ENCODE data around the gene PGBD5. TPM values are rescaled to one million over a fixed set of nuclear protein-coding genes. Genes with fewer than 3 reads are reported as not detected.

PGBD5 gene
- total RNA-seq, 2 experiments from 2014 or later = not detected

DNA sequence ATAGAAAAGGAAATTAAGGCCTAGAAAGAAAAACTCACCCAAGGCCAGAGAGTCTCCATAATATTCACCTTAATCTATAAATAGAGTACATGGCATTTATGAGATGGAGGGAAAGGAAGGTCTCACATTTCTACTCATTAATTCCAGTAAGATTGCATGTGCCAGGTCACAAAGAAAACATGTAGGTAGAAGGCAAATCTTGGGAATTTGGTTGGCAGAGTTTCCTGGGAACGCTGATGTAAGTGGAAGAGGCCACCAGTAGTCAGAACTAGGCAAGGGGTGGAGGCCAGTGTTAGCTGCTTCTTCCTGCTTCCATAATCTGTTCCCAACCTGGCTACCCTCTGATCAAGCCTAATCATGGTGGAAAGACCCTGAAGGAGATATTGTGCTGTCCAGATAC lies 29.2 kb upstream of the PGBD5 start:
- Histone ChIP-seq H3K36me3 (ENCODE audit: insufficient read depth, low read length) (no peaks in the 10 kb centered on the region), H3K79me2 (ENCODE audit: insufficient read depth, low read depth, low read length) (no peaks in the 10 kb centered on the region), H3K4me3 (ENCODE audit: low read depth, low read length, poor library complexity, severe bottlenecking) (no peak overlapping the region), H3K4me2 (ENCODE audit: low read length) (no peak overlapping the region), H3K9me2 (ENCODE audit: insufficient read depth, low read length) (no peaks in the 10 kb centered on the region), H3K27ac (ENCODE audit: low read depth, low read length, poor library complexity, severe bottlenecking) (no peak overlapping the region), H3K4me1 (ENCODE audit: insufficient read depth, low read length, poor library complexity, severe bottlenecking) (no peaks in the 10 kb centered on the region), H3K9me3 (ENCODE audit: low read length) (no peaks in the 10 kb centered on the region), H4K20me1 (ENCODE audit: insufficient read depth, low read length) (no peaks in the 10 kb centered on the region), H2AFZ (ENCODE audit: low read length) (no peak overlapping the region)
- intact Hi-C loops (cut with micrococcal nuclease; ENCODE audit: unreplicated experiment) = no loop called here
- no peak for DNase-seq (ENCODE audit: low spot score)
- TF ChIP-seq, protein P1, sequence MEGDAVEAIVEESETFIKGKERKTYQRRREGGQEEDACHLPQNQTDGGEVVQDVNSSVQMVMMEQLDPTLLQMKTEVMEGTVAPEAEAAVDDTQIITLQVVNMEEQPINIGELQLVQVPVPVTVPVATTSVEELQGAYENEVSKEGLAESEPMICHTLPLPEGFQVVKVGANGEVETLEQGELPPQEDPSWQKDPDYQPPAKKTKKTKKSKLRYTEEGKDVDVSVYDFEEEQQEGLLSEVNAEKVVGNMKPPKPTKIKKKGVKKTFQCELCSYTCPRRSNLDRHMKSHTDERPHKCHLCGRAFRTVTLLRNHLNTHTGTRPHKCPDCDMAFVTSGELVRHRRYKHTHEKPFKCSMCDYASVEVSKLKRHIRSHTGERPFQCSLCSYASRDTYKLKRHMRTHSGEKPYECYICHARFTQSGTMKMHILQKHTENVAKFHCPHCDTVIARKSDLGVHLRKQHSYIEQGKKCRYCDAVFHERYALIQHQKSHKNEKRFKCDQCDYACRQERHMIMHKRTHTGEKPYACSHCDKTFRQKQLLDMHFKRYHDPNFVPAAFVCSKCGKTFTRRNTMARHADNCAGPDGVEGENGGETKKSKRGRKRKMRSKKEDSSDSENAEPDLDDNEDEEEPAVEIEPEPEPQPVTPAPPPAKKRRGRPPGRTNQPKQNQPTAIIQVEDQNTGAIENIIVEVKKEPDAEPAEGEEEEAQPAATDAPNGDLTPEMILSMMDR (conservative IDR thresholded peaks at IDR 0.05; ENCODE audit: low read length) = no peak
- no peak for TF ChIP-seq EZH2phosphoT487 (IDR thresholded peaks at IDR 0.05; ENCODE audit: borderline replicate concordance, low read depth, low read length)
- CTCF ChIA-PET (ENCODE audit: unreplicated experiment) = no interaction called here
- BruUV-seq (replicated peaks) = no TSS peak
- POLR2A ChIA-PET = interaction anchor here (1.0 kb wide), 1 partner anchor 12 kb away, joined by 3 read pairs; no protein-coding TSS in a partner anchor

DNA sequence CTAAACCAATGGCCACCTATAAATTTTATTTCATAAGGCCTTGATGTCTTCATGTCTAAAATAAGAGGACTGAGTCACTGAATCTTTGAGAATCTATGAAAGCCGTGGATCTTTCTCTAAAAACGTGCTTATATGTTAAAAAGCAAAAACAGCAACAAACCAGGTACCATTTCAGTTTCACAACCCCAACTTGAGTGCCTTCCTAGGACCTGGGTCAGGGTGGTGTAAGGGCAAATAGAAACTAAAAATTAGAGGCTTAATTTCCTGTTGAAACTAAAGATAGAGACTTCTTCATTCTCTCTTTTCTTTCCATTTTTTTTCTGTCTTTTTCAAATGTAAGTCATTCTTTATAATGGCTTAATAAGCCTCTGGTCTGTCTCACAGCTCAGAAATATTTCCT lies 27.2 kb upstream of the PGBD5 start:
- Histone ChIP-seq H3K36me3 (ENCODE audit: insufficient read depth, low read length) (no peaks in the 10 kb centered on the region), H3K9me3 (ENCODE audit: low read length) (no peaks in the 10 kb centered on the region), H3K27ac (ENCODE audit: low read depth, low read length, poor library complexity, severe bottlenecking) (no peak overlapping the region), H4K20me1 (ENCODE audit: insufficient read depth, low read length) (no peaks in the 10 kb centered on the region), H3K4me3 (ENCODE audit: low read depth, low read length, poor library complexity, severe bottlenecking) (no peak overlapping the region), H2AFZ (ENCODE audit: low read length) (no peak overlapping the region), H3K4me1 (ENCODE audit: insufficient read depth, low read length, poor library complexity, severe bottlenecking) (no peaks in the 10 kb centered on the region), H3K9me2 (ENCODE audit: insufficient read depth, low read length) (no peaks in the 10 kb centered on the region), H3K4me2 (ENCODE audit: low read length) (no peak overlapping the region), H3K79me2 (ENCODE audit: insufficient read depth, low read depth, low read length) (no peaks in the 10 kb centered on the region)
- DNase-seq (ENCODE audit: low spot score) = no peak
- no TSS peak for BruUV-seq (replicated peaks)
- no peak for TF ChIP-seq EZH2phosphoT487 (IDR thresholded peaks at IDR 0.05; ENCODE audit: borderline replicate concordance, low read depth, low read length)
- TF ChIP-seq, protein P1 (conservative IDR thresholded peaks at IDR 0.05; ENCODE audit: low read length) = no peak
- intact Hi-C loops (cut with micrococcal nuclease; ENCODE audit: unreplicated experiment) = no loop called here
- ChIA-PET CTCF (ENCODE audit: unreplicated experiment) (no interaction called here), POLR2A (no interaction called here)

DNA sequence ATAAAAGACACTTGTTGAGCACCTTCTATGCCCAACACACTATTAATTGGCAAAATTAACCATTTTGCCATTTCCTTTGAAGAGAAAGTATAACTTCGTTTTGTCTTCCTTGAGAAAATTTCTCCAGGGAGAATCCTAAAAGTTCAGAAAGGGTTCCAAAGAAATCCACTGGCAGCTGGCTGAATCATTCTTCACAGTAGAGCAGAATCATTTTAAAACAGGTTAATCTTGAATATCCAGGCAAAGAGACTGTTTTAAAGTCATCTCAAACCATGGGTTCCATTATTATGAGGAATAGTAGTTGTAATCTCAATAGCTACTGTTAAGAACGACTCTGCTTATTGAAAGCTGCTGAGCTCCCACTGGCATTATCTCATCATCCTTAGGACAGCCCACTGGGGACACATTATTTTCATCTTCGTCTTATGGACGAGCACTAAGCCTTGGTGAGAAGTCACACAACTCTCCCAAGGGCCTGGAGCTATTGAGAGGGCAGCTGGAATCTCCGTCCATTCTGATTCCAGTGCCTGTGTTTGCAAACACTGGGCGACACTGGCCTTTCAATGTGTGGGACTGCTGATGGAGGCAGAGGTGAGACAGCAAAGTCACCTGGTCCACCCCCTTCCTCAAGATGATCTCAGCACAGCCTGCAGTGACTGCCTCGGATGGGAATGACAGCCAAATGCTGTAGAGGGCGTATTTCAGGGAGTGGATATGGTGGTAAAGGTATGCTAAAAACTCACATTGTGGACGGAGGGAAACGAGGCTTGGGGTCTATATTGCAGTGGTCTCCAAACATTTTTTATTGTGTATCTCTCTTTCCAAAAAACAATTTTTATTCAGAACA lies 15.3 kb upstream of the PGBD5 start:
- no peaks in the 10 kb centered on the region for H3K79me2 ChIP-seq (ENCODE audit: insufficient read depth, low read depth, low read length)
- peaks cover 7% of the 10 kb centered on the region; the same call in 1 of the 2 replicates for H3K9me3 ChIP-seq (ENCODE audit: low read length)
- BruUV-seq (replicated peaks) = no TSS peak
- ChIA-PET POLR2A (interaction anchor here (0.7 kb wide), 1 partner anchor 737 kb away, joined by 5 read pairs; no protein-coding TSS in a partner anchor), CTCF (ENCODE audit: unreplicated experiment) (no interaction called here)
- no peak overlapping the region for H2AFZ ChIP-seq (ENCODE audit: low read length)
- H4K20me1 ChIP-seq (ENCODE audit: insufficient read depth, low read length) = no peaks in the 10 kb centered on the region
- no peak overlapping the region for H3K27ac ChIP-seq (ENCODE audit: low read depth, low read length, poor library complexity, severe bottlenecking)
- TF ChIP-seq EZH2phosphoT487 (IDR thresholded peaks at IDR 0.05; ENCODE audit: borderline replicate concordance, low read depth, low read length) = no peak
- TF ChIP-seq, protein P1 (conservative IDR thresholded peaks at IDR 0.05; ENCODE audit: low read length) = no peak
- H3K4me3 ChIP-seq (ENCODE audit: low read depth, low read length, poor library complexity, severe bottlenecking) = no peak overlapping the region
- no peaks in the 10 kb centered on the region for H3K36me3 ChIP-seq (ENCODE audit: insufficient read depth, low read length)
- H3K9me2 ChIP-seq (ENCODE audit: insufficient read depth, low read length) = no peaks in the 10 kb centered on the region
- no peak for DNase-seq (ENCODE audit: low spot score)
- intact Hi-C loops (cut with micrococcal nuclease; ENCODE audit: unreplicated experiment) = no loop called here
- H3K4me1 ChIP-seq (ENCODE audit: insufficient read depth, low read length, poor library complexity, severe bottlenecking) = no peaks in the 10 kb centered on the region
- no peak overlapping the region for H3K4me2 ChIP-seq (ENCODE audit: low read length)

All from OCI-LY7 (cell line).